Measurements from ENCODE around the gene PMPCA. TPM values are rescaled to one million over a fixed set of nuclear protein-coding genes. Genes with fewer than 3 reads are reported as not detected.

PMPCA gene
- total and polyA plus RNA-seq, 2 of the 8 experiments (the other 6 are each of a cell fraction or from before 2014, with no cell fraction given): 60.0 to 88.2 TPM

GRCh38 chr9:136419092-136419420 lies 8.6 kb downstream of the PMPCA start (continued):
- no peak for TF ChIP-seq CHD7 (IDR thresholded peaks at IDR 0.05; ENCODE audit: insufficient replicate concordance, low read length)
- no peak for TF ChIP-seq CHD2 (IDR thresholded peaks at IDR 0.05; ENCODE audit: low read length)
- TF ChIP-seq SIN3A (conservative IDR thresholded peaks at IDR 0.05 in 1 of 2, IDR thresholded peaks at IDR 0.05 in 1 of 2; ENCODE audit: low read depth in 1 of 2, low read length in 2 of 2): no peak
- no peak for TF ChIP-seq CBX8 (IDR thresholded peaks at IDR 0.05; ENCODE audit: borderline replicate concordance, low read depth, low read length)
- TF ChIP-seq TCF12 (IDR thresholded peaks at IDR 0.05; ENCODE audit: low read depth, low read length): no peak
- no peak for TF ChIP-seq CBX5 (IDR thresholded peaks at IDR 0.05; ENCODE audit: low read depth, low read length)
- TF ChIP-seq RBBP5 (IDR thresholded peaks at IDR 0.05; ENCODE audit: borderline replicate concordance, low read depth, low read length): no peak
- no peak for TF ChIP-seq KDM5A (IDR thresholded peaks at IDR 0.05; ENCODE audit: low read length)
- no peak for TF ChIP-seq SIRT6 (IDR thresholded peaks at IDR 0.05; ENCODE audit: low read length)
- no peak for TF ChIP-seq JUN (IDR thresholded peaks at IDR 0.05; ENCODE audit: low read depth, low read length)
- no peak for TF ChIP-seq FOSL1 (IDR thresholded peaks at IDR 0.05; ENCODE audit: insufficient read depth, low read depth, low read length)
- no peak for TF ChIP-seq EP300 (IDR thresholded peaks at IDR 0.05; ENCODE audit: borderline replicate concordance in 1 of 2, low read depth in 2 of 2, low read length in 2 of 2)
- TF ChIP-seq JUND (IDR thresholded peaks at IDR 0.05; ENCODE audit: low read length): no peak

All from H1 (cell line).